ENCODE results near the gene MAP3K8.
A peak's percentile ranks its signal among the peaks of the same experiment; 100 is the strongest.
"Not testable (repeated sequence)": the region's sequence is repeated elsewhere in the genome, so short reads cannot be mapped to it uniquely, and the experiment has no call there.

The MAP3K8 gene

GRCh38 chr10:30422981-30423654 is 10.9 kb upstream of the MAP3K8 start:
- no peak for DNase-seq (ENCODE audit: low read depth)

- not testable (repeated sequence) for DNase-seq (ENCODE audit: low read depth)
Measured at GRCh38 chr10:30423655-30424275, 10.2 kb upstream of the MAP3K8 start.

- DNase-seq (ENCODE audit: low read depth): no peak
Measured at GRCh38 chr10:30425336-30426075, 8.5 kb upstream of the MAP3K8 start.

GRCh38 chr10:30430544-30431298 is 3.3 kb upstream of the MAP3K8 start:
- DNase-seq (ENCODE audit: low read depth): no peak

GRCh38 chr10:30431435-30431911 is 2.5 kb upstream of the MAP3K8 start:
- no peak for DNase-seq (ENCODE audit: low read depth)

- DNase-seq (ENCODE audit: low read depth): no peak
Measured at GRCh38 chr10:30432622-30433305, 1.2 kb upstream of the MAP3K8 start.

GRCh38 chr10:30433306-30433729 is 666 bp upstream of the MAP3K8 start:
- no peak for DNase-seq (ENCODE audit: low read depth)

GRCh38 chr10:30434273-30435072 is 489 bp downstream of the MAP3K8 start:
- DNase-seq (ENCODE audit: low read depth): peak; percentile 47

- no peak for DNase-seq (ENCODE audit: low read depth)
Measured at GRCh38 chr10:30435073-30435422, 1.1 kb downstream of the MAP3K8 start.

- not testable (repeated sequence) for DNase-seq (ENCODE audit: low read depth)
Measured at GRCh38 chr10:30435499-30436167, 1.6 kb downstream of the MAP3K8 start.

GRCh38 chr10:30436191-30436611 is 2.2 kb downstream of the MAP3K8 start:
- no peak for DNase-seq (ENCODE audit: low read depth)

- no peak for DNase-seq (ENCODE audit: low read depth)
Measured at GRCh38 chr10:30436671-30437030, 2.7 kb downstream of the MAP3K8 start.

- DNase-seq (ENCODE audit: low read depth): no peak
Measured at GRCh38 chr10:30437031-30437841, 3.3 kb downstream of the MAP3K8 start.

- DNase-seq (ENCODE audit: low read depth): no peak
Measured at GRCh38 chr10:30438021-30438850, 4.3 kb downstream of the MAP3K8 start.

GRCh38 chr10:30439931-30440330 is 5.9 kb downstream of the MAP3K8 start:
- DNase-seq (ENCODE audit: low read depth): no peak

- no peak for DNase-seq (ENCODE audit: low read depth)
Measured at GRCh38 chr10:30442019-30442606, 8.1 kb downstream of the MAP3K8 start.

- no peak for DNase-seq (ENCODE audit: low read depth)
Measured at GRCh38 chr10:30443049-30443448, 9.1 kb downstream of the MAP3K8 start.

GRCh38 chr10:30445711-30446110 is 11.7 kb downstream of the MAP3K8 start:
- no peak for DNase-seq (ENCODE audit: low read depth)

All from T follicular helper cell (primary cell).